ENCODE data around the gene TNS2.
A peak's percentile ranks its signal among the peaks of the same experiment; 100 is the strongest.

Gene TNS2

GRCh38 chr12:53068811-53069585, 19.1 kb downstream of the TNS2 start:
- no peak for DNase-seq

GRCh38 chr12:53069621-53070410, 20.0 kb downstream of the TNS2 start:
- no peak for DNase-seq

- no peak for DNase-seq
Observed at GRCh38 chr12:53070877-53071492, 21.1 kb downstream of the TNS2 start.

GRCh38 chr12:53071591-53072551, 22.0 kb downstream of the TNS2 start:
- DNase-seq = no peak

- no peak for DNase-seq
Observed at GRCh38 chr12:53073881-53074280, 24.0 kb downstream of the TNS2 start.

GRCh38 chr12:53074283-53074998, 24.6 kb downstream of the TNS2 start:
- DNase-seq = no peak

GRCh38 chr12:53074999-53075370, 25.1 kb downstream of the TNS2 start:
- DNase-seq = no peak

GRCh38 chr12:53076461-53076860, 26.6 kb downstream of the TNS2 start:
- DNase-seq = no peak

GRCh38 chr12:53077030-53077429, 27.2 kb downstream of the TNS2 start:
- DNase-seq = no peak

- DNase-seq = no peak
Observed at GRCh38 chr12:53078425-53079225, 28.8 kb downstream of the TNS2 start.

GRCh38 chr12:53079226-53080117, 29.6 kb downstream of the TNS2 start, which contains the start of gene SPRYD3:
Gene SPRYD3 (minus strand): TSS chr12:53079390. CDS start chr12:53079333, 57 bp downstream.
- peak; percentile 93 for DNase-seq

- DNase-seq = no peak
Observed at GRCh38 chr12:53082637-53083175, 32.8 kb downstream of the TNS2 start.

- DNase-seq = no peak
Observed at GRCh38 chr12:53086361-53086760, 36.5 kb downstream of the TNS2 start.

- no peak for DNase-seq
Observed at GRCh38 chr12:53090105-53090504, 40.2 kb downstream of the TNS2 start.

GRCh38 chr12:53090554-53090953, 40.7 kb downstream of the TNS2 start:
- DNase-seq = no peak

GRCh38 chr12:53091756-53092155, 41.9 kb downstream of the TNS2 start:
- DNase-seq = no peak

- no peak for DNase-seq
Observed at GRCh38 chr12:53093777-53094393, 44.0 kb downstream of the TNS2 start.

GRCh38 chr12:53094394-53094787, 44.5 kb downstream of the TNS2 start:
- DNase-seq = no peak

Measured in NCI-H748 treated with DMSO at 0.1 percent for 48 hours (cell line).